ENCODE results near the gene DPYD. TPM values are rescaled to one million over a fixed set of nuclear protein-coding genes. Genes with fewer than 3 reads are reported as not detected.

The DPYD gene
- total and polyA plus RNA-seq, 9 of the 15 experiments (the other 6 are each of a cell fraction or from before 2014, with no cell fraction given) = 0.03 to 0.25 (median 0.08) TPM; not detected in 2

DNA sequence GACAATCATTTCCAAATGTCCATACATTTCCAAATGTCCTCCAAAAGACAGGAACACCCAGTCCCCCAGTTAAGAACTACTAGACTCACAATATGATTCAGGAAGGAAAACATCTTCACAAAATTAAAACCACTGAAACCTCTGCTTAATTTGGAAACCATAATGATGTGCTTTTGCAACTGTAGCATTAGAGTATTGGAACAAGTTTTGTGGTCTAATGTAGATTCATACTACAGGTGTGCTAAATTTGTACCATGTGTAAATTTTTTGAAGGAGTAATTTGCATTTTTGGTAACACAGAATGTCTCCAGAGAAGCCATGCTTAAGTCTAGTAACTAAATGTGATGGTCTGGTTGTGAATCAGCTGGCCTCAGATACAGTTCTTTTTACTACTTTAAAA is 129.6 kb downstream of the DPYD start (continued):
- TF ChIP-seq, protein P1, sequence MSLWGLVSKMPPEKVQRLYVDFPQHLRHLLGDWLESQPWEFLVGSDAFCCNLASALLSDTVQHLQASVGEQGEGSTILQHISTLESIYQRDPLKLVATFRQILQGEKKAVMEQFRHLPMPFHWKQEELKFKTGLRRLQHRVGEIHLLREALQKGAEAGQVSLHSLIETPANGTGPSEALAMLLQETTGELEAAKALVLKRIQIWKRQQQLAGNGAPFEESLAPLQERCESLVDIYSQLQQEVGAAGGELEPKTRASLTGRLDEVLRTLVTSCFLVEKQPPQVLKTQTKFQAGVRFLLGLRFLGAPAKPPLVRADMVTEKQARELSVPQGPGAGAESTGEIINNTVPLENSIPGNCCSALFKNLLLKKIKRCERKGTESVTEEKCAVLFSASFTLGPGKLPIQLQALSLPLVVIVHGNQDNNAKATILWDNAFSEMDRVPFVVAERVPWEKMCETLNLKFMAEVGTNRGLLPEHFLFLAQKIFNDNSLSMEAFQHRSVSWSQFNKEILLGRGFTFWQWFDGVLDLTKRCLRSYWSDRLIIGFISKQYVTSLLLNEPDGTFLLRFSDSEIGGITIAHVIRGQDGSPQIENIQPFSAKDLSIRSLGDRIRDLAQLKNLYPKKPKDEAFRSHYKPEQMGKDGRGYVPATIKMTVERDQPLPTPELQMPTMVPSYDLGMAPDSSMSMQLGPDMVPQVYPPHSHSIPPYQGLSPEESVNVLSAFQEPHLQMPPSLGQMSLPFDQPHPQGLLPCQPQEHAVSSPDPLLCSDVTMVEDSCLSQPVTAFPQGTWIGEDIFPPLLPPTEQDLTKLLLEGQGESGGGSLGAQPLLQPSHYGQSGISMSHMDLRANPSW (CRISPR knock-in tag; IDR thresholded peaks at IDR 0.05) = no peak
- no peak for TF ChIP-seq CHCHD3 (CRISPR knock-in tag; IDR thresholded peaks at IDR 0.05)
- TF ChIP-seq, protein P2, sequence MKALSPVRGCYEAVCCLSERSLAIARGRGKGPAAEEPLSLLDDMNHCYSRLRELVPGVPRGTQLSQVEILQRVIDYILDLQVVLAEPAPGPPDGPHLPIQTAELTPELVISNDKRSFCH (CRISPR knock-in tag; IDR thresholded peaks at IDR 0.05) = no peak
- TF ChIP-seq, protein P2 (tag; IDR thresholded peaks at IDR 0.05) = no peak
- TF ChIP-seq MTA2 (IDR thresholded peaks at IDR 0.05; ENCODE audit: low read depth) = no peak
- no peak for TF ChIP-seq CREB1 (IDR thresholded peaks at IDR 0.05)
- TF ChIP-seq CREB1 (CRISPR knock-in tag; IDR thresholded peaks at IDR 0.05) = no peak
- TF ChIP-seq POLR2AphosphoS5 (IDR thresholded peaks at IDR 0.05; ENCODE audit: control insufficient read depth, insufficient read depth, low read depth, low read length) = no peak
- TF ChIP-seq HNRNPH1 (optimal IDR thresholded peaks at IDR 0.05; ENCODE audit: low read depth, low read length) = no peak

DNA sequence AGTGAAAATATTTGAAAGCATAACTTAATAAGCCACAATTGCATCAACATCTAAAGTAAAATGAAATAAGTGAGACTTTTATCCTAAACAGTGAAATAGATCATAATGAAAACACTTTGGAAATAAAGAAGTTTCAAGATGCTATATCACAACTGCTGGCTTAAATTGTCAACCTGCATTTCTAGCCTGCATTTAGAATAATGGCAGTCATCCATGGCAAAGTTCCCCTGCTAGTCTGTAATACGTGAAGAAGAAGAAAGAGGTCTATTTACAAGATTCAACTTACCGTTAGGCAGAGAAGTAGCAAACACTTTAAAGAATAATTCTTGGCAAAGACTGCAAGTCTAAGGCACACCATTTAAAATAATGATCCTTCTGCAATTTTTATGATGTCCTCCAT is 133.6 kb downstream of the DPYD start:
- ChIA-PET CTCF (ENCODE audit: low intra/inter-chr PET ratio) (no interaction called here), POLR2A (no interaction called here)
- H3K79me2 ChIP-seq (ENCODE audit: control insufficient read depth, insufficient read depth, low read length) = no peaks in the 10 kb centered on the region
- H3K9ac ChIP-seq (ENCODE audit: insufficient read depth in 1 of 2, low read depth in 2 of 2, low read length in 2 of 2) = no peak overlapping the region
- DNase-seq (ENCODE audit: extremely low read depth in 1 of 4, low spot score in 3 of 4) (no peak), FAIRE-seq (no peak), ATAC-seq (no peak)
- BruUV-seq (replicated peaks) = no TSS peak
- H3K36me3 ChIP-seq (ENCODE audit: control insufficient read depth, insufficient read depth, low read length) = no peaks in the 10 kb centered on the region
- no peaks in the 10 kb centered on the region for H4K20me1 ChIP-seq (replicated peaks; ENCODE audit: control insufficient read depth, insufficient read depth, low read length)
- no peak overlapping the region for H3K27ac ChIP-seq (ENCODE audit: extremely low read depth, low read depth, low read length)
- no peak overlapping the region for H2AFZ ChIP-seq (ENCODE audit: low read depth, low read length)
- in situ Hi-C loops (cut with MboI) = no loop called here
- 0% methylated on average over 2 of the region's 2 CpGs for WGBS (ENCODE audit: insufficient coverage, low coverage, missing lambda C conversion rate)
- H3K9me3 ChIP-seq (replicated peaks; ENCODE audit: control insufficient read depth, insufficient read depth, low read depth, low read length) = no peaks in the 10 kb centered on the region
- no peaks in the 10 kb centered on the region for H3K4me1 ChIP-seq (replicated peaks in 1 of 2; ENCODE audit: control insufficient read depth in 2 of 2, insufficient read depth in 2 of 2, low read length in 2 of 2)
- H3K4me2 ChIP-seq (ENCODE audit: insufficient read depth, low read length) = no peak overlapping the region
- H3K4me3 ChIP-seq = no peak overlapping the region
- intact Hi-C loops (cut with micrococcal nuclease) = no loop called here
- no peaks in the 10 kb centered on the region for H3K9me1 ChIP-seq (ENCODE audit: control insufficient read depth, insufficient read depth, low read length)
- H3K27me3 ChIP-seq (ENCODE audit: control insufficient read depth in 2 of 2, insufficient read depth in 2 of 2, low read length in 2 of 2) = no peaks in the 10 kb centered on the region
- TF ChIP-seq ZZZ3 (IDR thresholded peaks at IDR 0.05) (no peak), SMARCE1 (IDR thresholded peaks at IDR 0.05) (no peak), SRSF1 (IDR thresholded peaks at IDR 0.05; ENCODE audit: low read depth, low read length) (no peak), ZBTB1 (CRISPR knock-in tag; IDR thresholded peaks at IDR 0.05; ENCODE audit: borderline replicate concordance, low read depth) (no peak), SPI1 (IDR thresholded peaks at IDR 0.05; ENCODE audit: borderline replicate concordance, low read depth, low read length) (no peak), NUFIP1 (IDR thresholded peaks at IDR 0.05; ENCODE audit: partially characterized antibody) (no peak), JUND (IDR thresholded peaks at IDR 0.05; ENCODE audit: borderline replicate concordance, low read depth, low read length) (no peak), JUND (tag; IDR thresholded peaks at IDR 0.05; ENCODE audit: borderline replicate concordance, low read depth, low read length) (no peak), ZNF57 (CRISPR knock-in tag; IDR thresholded peaks at IDR 0.05) (no peak), SIN3B (IDR thresholded peaks at IDR 0.05; ENCODE audit: low read depth) (no peak), HNRNPLL (IDR thresholded peaks at IDR 0.05; ENCODE audit: low read depth, low read length, poor library complexity, severe bottlenecking) (no peak)
- TF ChIP-seq, protein P3, sequence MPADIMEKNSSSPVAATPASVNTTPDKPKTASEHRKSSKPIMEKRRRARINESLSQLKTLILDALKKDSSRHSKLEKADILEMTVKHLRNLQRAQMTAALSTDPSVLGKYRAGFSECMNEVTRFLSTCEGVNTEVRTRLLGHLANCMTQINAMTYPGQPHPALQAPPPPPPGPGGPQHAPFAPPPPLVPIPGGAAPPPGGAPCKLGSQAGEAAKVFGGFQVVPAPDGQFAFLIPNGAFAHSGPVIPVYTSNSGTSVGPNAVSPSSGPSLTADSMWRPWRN (IDR thresholded peaks at IDR 0.05; ENCODE audit: low read depth) = no peak
